Epithelial cell of prostate (primary cell): ENCODE data around the gene EME2.

Experiments
- DNase-seq: peaks from one replicate; pipeline ENCODE4 v3.0.0-alpha.2; 2011; ENCODE audit warnings: low read depth, low spot score
- H3K27ac ChIP-seq: fragments of 450-650 bp; 2 replicates; pipeline ENCODE4 v1.5.1; 2017; ENCODE audit warnings: mild to moderate bottlenecking

The EME2 gene

DNA sequence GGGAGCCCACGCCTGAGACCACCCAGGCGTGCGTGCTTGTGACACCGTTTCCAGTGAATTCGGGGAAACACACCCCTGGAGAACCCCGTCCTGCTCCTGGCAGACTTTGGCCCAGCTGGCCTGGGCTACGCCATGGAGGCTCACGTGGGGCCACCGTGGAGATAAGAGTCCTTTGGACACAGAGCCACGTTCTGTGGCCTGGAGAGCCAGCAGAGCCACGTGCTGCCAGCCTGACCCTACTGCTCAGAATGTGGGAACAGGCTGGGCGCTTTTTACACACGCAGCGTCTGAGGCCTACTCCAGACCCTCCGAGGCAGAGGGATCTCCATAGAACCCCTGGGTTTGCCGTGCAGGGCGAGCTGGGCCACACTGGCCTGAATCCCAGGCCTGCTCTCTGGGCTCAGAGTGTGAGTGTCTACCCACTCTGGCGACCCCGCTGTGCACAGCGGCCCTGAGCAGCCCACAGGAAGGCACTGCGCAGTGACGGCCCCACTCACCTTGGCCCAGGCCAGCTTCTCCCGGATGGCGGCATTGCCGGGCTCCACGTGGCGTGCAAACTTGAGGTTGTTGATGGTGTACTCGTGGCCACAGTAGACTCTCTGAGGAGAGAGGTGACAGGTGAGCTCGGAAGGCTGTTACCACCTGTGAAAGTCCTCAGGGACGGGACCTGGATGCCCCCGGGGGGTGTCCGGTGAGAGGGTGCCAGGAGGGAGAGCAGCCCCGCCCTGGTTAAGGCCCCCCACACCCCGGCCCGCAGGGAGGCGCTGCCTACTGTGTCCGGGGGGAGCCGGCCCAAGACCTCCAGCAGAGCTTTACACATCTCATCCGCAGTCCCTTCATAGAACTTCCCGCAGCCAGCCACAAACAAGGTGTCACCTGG, 44.0 kb downstream of the EME2 start:
- no peak for DNase-seq
- no peak overlapping the region for H3K27ac ChIP-seq

- H3K27ac ChIP-seq: no peak overlapping the region
- no peak for DNase-seq
Measured at GRCh38 chr16:1817276-1817589, 44.6 kb downstream of the EME2 start.

DNA sequence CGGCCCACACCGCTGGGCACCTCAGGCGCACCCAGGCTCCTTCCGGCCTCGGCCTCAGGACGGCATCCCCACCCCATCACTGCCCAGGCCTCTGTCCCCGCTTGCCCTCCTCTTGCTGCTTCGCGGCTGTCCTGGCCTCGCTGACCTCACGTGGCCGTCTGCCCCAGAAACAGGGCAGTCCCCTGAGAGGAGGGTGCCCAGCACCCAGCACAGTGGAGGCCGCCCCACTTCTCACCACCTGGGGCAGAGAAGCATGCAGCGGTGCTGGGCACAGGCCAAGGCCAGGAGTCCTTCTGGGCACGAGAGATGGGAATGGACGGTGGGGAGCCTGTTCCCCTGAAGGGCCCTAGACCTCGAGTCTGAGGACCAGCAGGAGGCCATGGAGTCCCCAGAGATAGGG, 45.1 kb downstream of the EME2 start:
- no peak for DNase-seq
- no peak overlapping the region for H3K27ac ChIP-seq

DNA sequence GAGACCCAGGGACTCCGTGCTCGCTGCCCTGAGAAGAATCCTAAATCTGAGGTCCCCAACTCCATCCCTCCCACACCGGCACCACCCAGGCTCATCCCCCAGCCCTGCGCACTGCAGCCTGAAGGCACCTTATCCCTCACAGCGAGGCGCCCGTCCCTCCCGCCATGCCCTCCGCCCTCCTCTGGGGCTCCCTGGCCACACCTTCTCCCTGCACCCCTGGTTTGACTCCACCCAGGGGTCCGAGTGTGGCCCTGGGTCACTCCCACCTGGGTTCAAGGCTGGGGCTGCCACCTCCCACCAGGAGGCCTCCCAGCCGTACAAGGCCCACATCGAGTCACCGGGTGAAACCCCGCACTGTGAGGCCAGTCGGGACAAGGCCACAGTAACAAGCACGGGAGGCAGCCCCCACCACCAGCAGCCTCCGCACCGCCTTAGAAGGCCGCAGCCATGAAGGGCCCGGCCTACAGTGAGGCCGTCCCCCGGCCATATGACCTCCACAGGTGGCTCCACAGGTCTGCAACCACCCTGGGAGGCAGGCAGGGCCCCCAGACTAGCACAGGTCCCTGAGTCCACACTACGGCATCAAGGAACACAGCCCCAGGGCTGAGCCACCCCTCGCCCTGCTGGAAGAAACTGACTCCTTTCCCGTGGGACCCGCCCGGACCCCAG, 45.7 kb downstream of the EME2 start:
- no peak overlapping the region for H3K27ac ChIP-seq
- no peak for DNase-seq

GRCh38 chr16:1818873-1819525, 46.4 kb downstream of the EME2 start:
- DNase-seq: no peak
- no peak overlapping the region for H3K27ac ChIP-seq

DNA sequence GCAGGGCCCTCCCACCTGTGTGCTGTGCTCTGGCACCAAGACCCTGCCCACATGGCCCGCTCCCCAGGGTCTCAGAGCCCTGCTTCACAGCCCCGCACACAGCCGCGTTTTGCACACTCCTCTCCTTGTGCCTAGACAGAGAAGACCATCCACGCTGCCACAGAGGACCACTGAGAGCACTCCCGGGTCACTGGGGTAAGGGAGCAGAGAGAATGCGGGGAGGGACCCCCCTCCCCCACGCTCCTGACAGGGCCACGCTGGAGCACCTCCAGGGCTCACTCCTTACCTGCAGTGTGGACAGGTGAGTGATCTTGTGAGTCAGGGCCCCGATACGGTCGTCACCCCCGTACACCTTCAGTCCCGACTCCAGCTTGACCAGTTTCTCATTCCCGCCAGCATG, 47.0 kb downstream of the EME2 start:
- no peak overlapping the region for H3K27ac ChIP-seq
- DNase-seq: no peak

DNA sequence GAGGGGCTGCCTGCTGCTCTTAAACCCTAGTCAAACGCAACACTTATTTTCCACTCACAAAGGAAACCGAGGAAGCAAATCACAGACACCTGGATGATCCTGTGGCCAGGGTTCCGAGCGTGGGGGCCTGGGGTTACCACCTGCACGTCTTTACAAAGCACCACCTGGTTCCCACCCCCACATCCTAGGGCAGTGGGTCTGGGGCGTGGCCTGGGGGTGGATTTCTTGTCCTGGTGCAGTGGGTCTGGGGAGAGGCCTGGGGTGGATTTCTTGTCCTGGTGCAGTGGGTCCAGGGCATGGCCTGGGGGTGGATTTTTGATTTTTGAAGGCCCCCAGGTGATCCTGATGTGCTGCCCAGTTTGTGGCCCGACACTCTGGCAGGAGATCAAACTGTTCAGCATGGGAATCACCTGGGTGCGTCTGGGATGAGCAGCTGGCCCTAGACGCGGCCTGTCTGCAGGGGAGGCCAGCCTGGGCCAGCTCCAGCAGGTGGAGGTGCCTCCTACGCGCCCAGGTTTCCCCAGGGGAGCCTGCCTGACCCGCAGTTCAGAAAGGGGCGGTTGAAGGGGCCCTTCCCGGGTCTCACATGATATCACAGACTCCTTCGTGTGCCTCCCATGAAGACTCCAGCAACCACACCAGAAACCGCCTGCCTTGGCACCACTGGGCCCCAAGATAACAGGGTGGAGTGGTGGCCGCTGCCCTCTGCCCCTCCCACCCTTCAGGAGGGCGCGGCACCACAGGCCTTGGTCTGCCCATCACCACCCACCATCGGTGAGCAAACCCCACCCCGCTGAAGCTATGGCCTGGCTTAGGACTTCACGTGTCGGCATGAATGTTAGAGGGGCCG, 47.7 kb downstream of the EME2 start:
- H3K27ac ChIP-seq: no peak overlapping the region
- DNase-seq: no peak

DNA sequence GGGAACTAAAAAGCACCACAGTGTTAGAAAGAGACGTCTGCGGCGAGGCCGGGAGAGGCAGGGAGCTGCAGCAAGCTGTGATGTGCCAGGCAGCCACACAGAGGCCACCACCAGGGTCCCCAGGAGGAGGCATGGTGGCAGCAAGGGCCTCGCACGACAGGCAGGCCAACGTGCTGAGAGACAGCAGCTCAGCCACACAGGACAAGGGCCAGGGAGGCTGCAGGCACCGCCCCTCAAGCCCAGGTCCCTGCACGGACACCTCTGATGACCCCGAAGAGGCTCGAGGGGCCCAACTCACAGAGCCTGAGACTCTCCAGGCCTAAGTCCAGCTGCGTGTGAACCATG, 48.3 kb downstream of the EME2 start:
- no peak for DNase-seq
- no peak overlapping the region for H3K27ac ChIP-seq

DNA sequence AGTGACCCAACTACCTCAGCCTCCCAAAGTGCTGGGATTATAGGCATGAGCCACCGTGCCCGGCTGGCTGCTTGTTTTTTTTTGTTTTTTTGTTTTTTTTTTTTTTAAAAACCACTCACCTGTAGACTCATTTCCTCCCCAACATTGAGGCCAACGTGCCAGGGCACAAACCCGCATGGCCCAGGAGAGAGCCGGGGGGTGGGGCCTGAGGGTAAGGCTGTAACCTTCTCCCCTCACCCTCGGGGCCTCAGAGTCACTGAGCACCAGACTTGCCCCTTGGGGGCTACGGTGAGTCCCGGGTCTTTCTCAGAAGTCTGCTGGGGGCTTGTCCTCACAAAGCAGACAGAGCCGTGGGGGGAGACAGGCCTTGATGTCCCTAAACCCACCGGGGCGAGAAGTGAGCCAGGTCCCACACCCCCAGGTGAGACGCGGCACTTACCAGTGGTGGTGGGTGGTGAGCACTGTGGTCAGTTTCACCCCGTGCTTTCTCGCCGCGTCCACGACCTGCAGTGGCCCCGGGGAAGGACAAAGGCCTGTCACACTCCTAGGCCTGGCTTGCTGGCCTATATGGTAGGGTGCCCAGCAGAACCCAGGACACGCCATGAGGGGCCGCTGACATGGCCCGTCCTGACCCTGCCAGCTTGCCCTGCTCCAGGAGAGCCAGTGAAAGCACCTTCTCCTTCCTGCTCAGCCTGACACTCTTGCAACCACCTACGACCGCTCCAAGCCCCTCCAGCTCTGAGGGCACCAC, 49.4 kb downstream of the EME2 start:
- peak; percentile 24 for DNase-seq

DNA sequence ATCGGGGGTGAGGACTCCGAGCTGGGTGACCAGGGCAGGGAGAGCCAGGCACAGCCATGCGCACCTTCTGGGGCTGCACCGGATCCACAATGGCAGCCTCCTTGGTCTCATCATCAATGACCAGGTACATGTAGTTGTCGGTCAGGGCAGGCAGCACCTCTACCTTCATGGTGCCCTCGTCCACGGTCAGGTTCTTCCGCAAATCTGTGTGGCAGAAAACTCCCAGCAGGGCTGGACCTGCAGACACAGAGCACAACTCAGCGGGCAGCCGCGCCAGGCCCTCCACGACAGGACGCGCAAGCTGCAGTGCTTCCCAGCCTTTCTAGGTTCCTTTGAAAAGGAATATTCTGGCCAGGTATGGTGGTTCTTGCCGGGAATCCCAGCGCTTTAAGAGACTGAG, 50.2 kb downstream of the EME2 start:
- no peak for DNase-seq
- no peak overlapping the region for H3K27ac ChIP-seq

More for the DNA sequence above, 49.4 kb downstream of the EME2 start:
- peak overlapping the region; percentile 34 for H3K27ac ChIP-seq

GRCh38 chr16:1823821-1824220, 51.2 kb downstream of the EME2 start:
- no peak for DNase-seq
- H3K27ac ChIP-seq: no peak overlapping the region

DNA sequence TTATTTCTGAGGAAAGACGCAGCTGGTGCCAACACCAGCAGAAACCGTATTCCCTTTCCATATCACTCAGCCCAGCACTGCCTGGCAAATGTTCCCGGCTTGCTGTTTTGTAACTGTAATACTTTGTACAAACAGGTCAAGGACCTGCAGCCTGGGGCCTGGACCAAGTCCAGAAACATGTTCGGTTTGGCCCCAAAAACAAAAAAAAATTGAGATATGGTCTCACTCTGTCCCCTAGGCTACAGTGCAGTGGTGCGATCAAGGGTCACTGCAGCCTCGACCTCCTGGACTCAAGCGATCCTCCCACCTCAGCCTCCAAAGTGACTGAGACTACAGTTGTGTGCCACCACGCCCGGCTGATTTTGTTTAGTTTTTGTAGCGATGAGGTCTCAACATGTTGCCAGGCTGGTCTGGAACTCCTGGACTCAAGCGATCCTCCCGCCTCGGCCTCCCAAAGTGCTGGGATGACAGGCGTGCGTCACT, 52.8 kb downstream of the EME2 start:
- no peak for DNase-seq
- H3K27ac ChIP-seq: peak overlapping the region; percentile 63
